ENCODE results near the gene OPN4.

Gene OPN4

DNA sequence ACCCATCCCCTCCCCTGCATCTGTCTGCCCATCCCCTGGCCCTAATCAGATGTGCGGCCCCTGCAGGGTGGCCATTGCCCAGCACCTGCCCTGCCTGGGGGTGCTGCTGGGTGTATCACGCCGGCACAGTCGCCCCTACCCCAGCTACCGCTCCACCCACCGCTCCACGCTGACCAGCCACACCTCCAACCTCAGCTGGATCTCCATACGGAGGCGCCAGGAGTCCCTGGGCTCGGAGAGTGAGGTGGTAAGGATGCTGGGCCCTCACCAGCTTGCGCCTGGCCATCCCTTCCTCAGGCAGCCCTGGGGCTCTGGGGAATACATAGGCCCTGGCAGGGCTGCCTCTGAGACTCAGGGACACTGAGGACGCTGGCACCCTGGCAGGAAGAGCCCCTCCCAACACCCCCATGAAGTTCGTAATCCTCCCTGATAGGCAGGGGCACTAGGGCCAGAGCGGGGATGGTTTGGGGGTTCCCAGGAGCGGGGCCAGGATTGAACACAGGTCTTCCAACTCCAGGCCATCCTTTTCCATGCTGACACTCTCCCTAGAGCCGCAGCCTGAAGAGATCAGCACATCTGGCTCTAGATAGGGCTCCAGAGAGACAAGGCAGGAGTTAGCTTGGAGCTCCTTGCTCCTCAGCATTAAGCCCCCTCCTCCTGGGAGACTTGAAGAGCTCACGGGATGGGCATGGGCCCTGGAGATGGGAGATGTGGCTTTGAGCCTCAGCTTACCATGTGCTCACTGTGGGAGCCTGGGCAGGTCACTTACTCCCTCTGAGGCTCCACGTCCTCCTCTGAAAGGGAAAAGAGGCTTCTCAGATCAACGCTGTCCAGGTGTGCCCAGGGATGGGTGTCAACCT is 8.1 kb downstream of the OPN4 start:
- DNase-seq (ENCODE audit: low spot score) = no peak

DNA sequence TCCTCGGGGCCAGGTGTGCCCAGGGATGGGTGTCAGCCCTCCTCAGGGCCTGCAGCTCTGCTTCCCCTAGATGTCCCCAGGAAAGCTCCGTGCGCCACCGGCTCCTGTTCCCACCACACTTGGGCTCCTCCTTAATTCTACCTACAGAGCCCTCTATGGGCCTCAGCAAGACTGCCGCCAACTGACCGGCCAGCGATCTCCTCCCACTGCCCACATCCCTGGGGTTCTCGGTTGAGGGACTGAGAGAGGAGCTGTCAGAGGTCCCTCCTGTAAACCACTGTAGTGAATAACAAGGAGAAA is 8.6 kb downstream of the OPN4 start:
- DNase-seq (ENCODE audit: low spot score) = no peak

DNA sequence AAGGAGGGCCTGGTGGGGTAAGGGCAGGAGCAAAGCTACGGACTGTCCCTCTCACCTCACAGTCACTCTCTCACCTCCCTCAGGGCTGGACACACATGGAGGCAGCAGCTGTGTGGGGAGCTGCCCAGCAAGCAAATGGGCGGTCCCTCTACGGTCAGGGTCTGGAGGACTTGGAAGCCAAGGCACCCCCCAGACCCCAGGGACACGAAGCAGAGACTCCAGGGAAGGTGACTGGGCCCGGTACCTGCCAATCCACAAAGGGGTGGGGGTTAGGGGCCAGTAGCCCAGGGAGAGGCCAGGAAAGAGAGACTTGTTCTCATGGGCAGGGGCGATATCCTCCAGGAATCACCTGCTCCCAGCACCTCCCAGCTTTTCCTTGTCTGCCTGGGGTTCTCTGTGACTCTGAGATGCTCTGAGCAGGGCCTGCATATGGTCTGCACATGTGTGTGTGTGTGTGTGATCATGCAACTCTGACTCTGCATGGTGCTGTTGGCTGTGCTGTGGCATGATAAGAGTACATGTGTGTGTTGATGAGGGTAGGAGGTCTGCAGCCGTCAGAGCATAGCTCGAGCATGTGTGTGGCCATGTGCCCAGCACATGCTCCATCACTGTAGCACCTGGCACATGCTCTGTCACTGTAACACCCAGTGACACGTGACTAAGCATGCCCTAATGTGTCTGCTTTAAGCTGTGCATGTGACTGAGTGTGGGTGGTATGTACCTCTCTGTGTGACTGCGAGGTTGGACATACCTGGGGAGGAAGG is 9.4 kb downstream of the OPN4 start:
- no peak for DNase-seq (ENCODE audit: low spot score)

DNA sequence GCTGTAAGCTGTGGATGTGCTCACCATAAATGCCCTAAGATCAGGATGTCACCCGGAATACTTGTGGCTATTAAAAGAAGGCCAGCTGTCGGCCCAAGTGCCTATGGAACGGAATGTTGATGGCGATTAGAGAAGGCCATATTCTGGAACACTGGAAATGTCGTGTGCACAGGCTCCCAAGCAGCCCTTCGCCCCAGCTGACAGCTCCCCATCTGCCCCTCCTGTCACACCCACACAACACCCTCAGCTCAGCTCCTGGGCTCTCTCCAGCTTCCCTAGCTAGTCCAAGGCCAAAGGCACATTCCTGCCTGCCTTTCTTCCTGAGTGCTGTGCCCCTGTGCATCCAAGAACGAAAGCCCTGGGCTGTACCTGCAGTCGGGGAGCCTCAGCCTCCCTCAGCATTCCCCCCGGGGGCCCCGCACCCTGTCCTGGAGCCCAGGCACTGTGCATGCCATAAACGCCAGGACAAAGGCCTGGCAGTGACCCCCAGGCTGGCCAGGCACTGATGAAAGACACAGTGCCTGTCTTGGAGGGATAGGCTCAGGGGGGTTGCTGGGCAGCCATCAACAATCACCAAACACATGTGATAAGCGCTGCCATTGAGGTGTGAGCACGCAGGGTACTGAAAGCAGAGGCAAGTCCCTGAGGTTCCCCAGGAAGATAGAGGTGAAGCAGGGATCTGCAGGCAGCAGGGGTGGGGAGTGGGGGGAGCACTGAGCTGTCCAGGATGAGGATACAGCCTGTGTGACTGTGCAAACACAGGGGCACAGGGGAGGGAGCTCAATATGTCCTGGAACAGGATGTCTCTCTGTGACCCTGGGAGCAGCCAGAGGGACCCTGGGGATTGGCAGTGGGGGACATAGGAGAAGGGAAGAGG is 10.2 kb downstream of the OPN4 start:
- no peak for DNase-seq (ENCODE audit: low spot score)

DNA sequence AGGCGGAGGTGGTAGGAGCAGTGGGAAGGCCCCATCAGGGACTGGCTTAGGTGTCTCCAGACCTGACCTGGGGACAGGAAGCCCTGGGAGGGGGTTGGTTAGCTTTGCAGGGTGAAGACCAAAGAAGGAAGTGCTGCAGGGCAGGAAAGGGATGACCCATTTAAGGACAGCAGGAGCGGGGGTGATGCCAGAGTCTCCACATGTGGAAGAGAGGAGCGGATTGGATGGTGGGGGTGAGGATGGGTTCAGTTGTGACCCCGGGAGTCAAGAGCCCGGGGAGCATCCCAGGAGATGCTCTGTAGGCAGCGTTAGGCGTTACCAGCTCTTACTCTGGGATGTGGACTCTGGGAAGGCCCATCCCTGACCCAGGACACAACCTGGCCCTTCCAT is 10.9 kb downstream of the OPN4 start:
- DNase-seq (ENCODE audit: low spot score) = no peak

DNA sequence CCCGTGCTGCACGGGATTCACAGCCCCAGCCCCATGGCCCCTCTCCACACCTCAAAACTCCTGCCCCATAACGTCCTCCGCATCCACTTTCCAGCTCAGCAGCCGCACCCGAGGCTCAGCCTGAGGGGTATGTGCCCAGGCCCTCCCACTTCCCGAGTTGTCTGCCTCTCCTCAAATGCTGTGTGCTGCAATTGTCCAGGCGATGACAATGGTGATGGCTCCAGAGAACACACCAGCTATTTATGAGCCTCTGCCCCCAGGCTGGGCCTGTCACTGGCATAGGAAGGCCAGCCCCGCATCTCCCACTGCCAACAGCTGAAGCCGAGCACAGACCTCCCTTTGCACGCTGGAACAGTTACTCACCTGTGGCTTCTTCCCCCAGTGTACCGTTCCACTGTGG is 11.5 kb downstream of the OPN4 start:
- DNase-seq (ENCODE audit: low spot score) = no peak

DNA sequence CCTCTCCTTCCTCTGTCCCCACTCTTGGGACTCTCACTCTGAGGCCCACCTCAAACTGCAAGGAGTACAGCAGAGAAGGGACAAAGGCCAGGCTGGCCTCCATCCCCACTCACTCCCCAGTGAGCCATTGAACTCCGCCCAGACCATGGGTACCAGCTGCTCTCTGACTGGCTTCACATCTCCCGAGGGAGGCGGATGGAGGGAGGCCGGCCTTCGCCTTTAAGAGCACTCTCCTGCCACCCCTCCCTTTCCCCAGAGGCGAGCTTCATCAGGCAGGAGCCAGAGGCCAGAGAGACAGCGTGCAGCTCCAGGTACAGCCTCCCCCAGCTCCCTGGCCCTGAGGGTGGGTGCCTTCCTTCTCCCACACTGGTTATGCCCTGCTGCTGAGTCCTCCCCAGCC is 12.2 kb downstream of the OPN4 start:
- DNase-seq (ENCODE audit: low spot score) = no peak

DNA sequence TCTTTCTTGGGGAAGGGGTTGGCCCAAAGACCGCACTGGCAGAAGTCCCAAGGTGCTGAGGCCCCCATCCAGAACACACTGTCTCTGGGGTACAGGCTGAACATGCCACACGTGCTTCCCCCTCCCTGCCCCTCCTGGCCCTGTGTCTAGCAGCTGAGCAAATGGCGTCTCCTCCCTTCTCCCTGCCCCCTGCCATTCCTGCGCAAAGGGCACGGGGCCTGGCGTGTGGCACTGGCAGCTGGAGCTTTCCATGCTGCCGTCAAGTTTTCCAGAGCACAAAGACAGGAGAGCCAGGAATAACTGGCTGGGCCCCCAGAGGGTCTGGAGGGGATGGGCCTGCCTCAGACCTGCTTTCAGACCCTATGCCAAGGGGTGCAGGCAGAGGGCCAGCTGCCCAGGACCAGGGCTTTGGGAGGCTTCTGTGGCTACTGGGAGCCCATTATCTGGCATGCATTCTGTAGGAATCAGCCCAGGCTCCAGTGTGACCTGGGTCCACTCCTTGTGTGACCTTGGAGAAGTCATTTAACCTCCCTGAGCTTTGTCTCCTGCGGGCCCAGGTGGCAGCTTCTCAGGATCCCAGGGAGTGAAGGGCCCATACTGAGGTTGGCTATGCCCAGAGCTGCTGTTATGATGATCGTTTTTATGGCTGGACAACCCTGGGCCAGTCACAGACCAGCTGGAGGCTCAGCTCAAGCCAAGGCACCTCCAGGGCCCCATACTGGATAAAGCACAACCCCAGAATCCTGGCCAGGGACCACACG is 13.3 kb downstream of the OPN4 start:
- no peak for DNase-seq (ENCODE audit: low spot score)

DNA sequence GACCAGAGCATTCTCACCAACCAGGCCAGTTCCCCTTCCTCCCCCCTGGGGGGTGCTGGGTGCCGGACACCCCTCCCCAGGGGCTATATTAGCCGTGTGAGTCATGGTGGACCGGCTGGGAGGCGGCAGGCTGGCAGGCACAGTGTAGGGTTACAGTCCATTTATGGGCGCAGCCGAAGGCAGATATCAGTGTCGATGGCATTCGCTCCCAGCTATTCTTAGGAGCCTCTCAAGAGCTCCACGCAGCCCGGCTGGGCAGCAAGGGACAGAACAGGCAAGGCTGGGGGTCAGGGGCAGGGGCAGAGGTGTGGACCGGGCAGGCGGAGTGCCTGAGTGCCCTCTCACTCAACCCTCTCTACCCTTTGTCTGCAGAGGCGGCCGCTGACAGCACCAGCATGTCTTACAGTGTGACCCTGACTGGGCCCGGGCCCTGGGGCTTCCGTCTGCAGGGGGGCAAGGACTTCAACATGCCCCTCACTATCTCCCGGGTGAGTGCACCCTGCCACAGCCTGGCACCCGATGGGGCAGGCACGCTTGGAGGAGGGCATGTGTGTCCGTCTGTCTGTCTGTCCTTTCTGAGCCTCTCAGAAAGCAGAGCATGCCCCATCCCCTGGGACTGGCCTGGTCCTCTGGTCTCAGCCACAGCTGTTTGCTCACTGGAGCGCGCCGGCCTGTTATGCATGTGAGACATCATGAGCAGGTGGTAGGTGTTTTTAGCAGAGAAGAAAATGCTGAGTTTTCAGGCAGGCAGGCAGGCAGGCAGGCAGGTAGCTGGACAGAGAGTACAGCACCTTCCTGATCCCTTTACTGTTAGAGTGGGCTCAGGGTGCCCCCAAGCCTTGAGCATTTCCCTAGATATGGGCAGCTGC is 14.2 kb downstream of the OPN4 start, which contains the start of gene LDB3:
Gene LDB3, plus strand, starts transcription at position 215 of the 869 bp plus-strand sequence. Its CDS starts 181 bp downstream, at position 396.
- peak; percentile 39 for DNase-seq (ENCODE audit: low spot score)

DNA sequence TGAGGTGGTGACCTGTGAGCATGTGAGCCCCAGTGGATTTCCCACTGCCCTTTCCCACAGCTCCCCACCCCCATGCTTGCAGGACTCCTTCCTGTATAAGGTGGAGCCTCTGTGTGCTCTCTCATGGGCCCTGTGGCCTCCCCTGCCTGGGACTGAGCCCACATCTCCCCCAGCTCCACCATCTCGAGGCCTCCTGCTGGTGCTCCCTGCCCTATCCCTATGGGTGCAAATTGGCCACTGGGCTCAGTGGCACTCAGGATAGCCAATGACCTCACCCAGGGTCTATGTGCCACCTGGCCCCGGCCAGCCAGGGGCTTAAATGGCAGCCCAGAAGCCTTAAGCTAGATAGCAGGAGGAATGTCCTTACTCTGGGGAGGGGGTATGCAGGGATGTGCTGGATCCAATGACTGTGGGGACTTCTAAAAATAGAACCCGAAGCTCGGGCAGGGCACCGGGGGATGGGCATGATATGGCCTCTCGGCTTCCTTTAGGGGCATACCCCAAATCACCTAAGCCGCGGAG is 16.0 kb downstream of the OPN4 start:
- DNase-seq (ENCODE audit: low spot score) = no peak

DNA sequence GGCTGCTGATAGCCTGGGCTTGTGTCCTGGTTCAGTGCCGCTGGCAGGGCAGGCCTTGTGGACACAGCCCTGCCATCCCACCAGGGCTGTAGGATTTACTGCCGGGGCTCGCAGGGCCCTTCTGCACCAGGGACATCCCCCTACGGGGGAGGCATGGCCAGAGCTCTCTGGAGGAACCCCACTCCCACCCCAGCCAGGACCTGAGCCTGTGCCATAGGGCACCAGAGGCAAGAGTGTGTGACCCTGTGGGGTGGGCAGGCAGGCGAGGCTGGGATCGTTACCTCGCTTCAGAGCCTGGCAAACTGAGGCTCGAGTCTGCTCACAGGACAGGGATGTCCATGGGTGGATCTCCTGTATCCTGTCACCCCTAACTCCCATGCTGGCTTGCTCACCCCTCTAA is 16.5 kb downstream of the OPN4 start:
- DNase-seq (ENCODE audit: low spot score) = no peak

DNA sequence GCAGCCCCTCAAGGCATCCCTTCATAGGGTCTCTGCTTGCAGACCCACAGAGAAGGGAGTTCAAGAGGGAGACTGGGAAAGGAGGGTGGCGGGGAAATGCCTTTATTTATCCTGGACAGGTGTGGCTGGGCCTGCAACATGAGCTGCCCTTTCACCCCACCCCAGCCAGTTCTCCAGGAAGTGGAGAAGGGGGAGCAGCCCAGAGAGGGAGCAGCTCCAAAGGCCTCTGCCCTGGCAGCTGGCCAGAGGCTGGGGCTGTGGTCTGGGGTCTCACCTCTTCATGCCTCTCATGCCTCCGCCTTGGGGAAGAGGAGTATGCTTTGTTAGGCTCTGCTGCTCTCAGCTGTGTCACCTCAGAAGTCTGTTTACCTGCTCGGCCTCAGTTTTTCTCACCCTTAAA is 17.1 kb downstream of the OPN4 start:
- DNase-seq (ENCODE audit: low spot score) = no peak

DNA sequence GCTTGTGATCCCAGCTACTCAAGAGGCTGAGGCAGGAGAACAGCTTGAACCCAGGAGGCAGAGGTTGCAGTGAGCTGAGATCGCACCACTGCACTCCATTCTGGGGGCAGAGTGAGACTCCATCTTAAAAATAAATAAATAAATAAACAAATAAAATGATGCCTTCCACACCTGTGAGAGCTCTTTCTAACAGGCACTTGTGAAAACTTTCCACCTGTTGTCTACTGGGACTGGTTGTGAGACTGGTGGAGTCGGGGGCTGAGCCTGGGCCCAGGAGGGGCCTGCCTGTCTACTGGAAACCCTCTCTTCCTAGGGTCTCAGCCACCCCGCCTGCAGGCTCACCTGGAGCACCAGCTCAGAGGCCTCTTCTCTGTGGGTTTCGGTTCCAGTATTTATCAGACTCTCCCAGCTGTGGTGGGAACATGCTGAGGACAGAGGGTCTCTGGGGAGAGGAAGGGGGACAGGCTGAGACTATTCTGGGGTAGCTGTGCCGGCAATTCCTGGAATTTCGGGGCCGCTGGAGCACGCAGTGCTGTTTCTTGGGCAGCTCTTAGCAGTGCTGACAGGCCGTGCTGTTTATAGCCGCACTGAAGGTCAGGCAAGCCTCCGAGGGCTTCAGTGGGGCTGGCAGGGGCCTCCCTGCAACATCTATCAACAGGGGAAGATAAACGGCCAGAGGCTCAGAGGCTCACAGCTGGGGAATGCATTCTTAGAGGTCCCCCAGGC is 17.8 kb downstream of the OPN4 start:
- no peak for DNase-seq (ENCODE audit: low spot score)

DNA sequence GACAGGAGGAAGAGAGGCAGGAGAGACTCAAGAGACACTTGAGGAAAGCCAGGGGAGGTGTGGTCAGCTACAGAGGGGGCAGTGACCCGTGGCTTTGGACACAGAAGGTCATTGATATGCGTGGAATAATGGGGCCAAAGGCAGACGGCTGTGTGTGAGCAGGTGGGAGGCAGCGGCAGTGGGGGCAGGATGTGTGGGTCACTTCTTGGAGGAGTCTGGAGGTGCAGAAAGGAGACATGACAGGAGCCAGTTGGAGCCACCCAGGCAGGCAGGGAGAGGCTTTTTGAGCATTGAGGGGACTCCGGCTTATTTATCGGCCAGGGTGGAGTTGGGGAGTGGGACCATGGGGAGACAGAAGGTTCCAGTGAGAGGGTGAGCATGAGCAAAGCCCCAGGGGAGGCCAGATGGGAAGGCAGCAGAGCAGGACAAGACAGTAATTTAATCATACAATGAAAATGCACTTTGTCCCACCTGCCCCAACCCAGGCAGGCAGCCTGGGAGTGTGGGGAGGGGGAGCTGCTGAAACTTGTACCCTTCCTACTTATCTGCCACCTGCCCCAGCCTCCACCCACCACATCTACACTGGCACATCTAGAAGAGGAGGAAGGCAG is 19.0 kb downstream of the OPN4 start:
- DNase-seq (ENCODE audit: low spot score) = no peak

DNA sequence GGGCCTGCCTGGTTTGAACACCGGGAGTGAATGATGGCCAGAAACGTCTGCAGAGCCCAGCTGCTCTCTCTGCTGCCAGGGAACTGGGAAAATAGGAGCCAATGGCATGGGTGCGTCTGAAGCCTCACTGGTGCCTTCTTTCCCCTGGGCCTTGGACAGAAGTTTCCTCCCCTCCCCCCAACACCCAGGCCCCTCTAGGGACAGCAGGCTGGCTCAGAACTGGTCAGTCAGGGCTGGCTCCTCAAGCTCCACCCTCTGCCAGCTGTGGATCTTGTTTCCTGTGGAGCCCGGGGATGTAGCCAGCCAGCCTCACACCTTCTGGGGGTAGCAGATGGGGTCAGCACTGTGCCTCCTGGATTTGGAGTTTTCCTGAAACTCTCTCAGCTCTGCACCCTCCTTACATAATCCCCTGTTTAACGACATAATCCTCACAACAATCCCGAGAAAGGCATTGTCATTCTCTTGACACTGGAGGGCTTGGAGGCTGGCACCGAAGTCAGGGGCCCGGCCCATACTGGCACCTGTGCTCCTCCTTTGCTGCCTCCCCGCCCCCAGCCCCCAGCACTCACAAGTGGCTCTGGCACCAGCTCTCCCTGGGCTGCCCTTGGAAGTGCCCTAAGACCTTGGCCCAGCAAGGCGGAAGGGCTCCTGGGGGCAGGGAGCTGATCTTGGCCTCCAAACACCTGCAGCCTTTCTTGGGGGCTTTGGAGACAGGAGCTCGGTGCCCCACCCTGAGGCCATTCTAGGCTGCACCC is 19.7 kb downstream of the OPN4 start:
- peak; percentile 47 for DNase-seq (ENCODE audit: low spot score)

DNA sequence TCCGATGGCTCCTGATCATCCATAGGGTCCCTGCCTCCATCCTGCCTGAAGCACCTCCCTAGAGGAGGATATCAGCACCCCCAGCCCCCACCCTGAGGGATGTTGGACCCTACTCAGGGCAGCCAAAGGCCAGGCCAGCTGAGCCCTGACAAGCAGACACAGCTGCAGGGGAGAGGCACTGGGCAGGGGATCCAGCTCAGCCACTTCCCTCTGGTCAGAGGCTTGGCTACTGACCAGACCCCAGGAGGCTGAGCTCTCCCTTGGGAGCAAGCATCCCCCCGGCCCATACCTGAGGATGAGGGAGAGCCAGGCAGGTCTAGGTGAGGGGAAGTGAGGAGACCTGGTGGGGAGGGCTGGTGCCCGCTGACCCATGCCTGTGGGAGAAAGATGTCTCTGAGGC is 20.6 kb downstream of the OPN4 start:
- no peak for DNase-seq (ENCODE audit: low spot score)

DNA sequence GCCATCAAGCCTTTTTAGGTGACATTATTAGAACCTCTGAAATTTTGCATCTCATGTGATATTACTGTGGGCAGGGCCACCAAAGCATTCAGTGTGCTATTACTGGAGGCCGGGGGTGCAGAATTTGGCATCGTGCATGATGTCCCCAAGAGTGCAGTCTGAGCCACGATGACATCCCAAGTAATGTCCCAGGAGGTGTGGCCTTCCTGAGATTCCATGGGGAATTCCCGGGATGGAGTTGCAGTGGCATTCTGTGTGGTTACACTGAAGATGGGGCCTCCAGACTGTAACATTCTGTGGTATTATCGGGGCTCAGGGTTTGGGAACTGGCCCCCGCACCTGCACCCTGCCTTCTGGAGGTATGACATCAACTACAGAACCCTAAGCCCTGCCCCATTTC is 23.0 kb downstream of the OPN4 start:
- DNase-seq (ENCODE audit: low spot score) = no peak

DNA sequence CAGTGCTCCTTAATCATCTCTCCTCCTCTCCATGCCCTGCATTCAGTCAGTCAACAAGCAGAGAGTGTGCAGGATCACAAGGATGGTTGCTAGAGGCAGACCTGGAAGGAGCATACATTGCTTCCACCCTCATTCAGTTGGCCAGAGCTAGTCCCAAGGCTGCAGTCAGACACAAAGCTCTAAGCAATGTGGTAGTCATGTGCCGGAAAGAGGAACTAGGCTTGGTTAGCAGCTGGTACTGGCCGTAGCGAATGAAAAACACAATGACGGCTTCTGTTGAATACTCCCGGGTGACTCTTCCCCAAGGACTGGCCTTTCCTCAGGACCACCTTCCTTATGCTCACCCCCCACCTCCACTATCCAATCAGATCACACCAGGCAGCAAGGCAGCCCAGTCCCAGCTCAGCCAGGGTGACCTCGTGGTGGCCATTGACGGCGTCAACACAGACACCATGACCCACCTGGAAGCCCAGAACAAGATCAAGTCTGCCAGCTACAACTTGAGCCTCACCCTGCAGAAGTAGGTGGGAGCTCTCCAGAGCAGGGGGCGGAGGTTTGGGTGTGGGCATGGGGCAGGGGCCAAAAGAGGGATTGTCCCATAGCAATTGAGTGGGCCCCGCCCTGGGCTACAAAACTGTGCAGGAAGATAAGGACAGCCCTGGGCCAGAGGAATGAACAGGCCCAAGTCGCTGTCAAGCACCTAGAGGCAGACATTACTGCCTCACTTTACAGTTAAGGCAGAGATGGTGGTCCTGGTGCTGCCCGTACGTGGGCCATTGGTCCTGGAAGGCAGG is 24.8 kb downstream of the OPN4 start:
- DNase-seq (ENCODE audit: low spot score) = no peak

Measured in AG20443 (cell line).